ENCODE results near the gene ALLC.

Gene ALLC

DNA sequence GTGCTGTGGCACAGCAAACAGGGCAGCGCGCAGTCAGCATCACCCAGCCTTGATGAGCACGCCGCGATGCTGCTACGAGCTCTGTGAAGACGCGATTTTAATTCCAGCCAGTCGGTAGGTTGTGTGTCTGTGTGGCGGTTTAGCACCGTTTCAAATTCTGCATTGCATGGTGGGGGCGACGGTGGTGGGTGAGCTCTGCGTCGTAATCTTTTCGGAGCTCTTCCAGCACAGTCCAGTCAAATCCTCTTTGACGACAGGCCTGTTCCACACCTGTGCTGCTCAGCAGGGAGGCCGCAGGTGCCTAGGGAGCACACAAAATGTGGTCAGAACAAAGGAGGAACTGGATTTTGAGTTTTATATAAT lies 8.6 kb downstream of the ALLC start:
- Histone ChIP-seq H2AFZ (ENCODE audit: low read depth) (no peak overlapping the region), H3K4me3 (IDR thresholded peaks at IDR 0.05; ENCODE audit: insufficient read depth, low read depth, low read length) (no peak overlapping the region), H3K79me2 (ENCODE audit: insufficient read depth, low read depth) (no peaks in the 10 kb centered on the region), H3K27ac (no peak overlapping the region), H3K4me1 (ENCODE audit: low read depth, poor library complexity, severe bottlenecking) (no peaks in the 10 kb centered on the region), H3K9ac (no peak overlapping the region), H3K4me2 (no peak overlapping the region), H3K36me3 (ENCODE audit: insufficient read depth) (no peaks in the 10 kb centered on the region), H4K20me1 (ENCODE audit: insufficient read depth) (no peaks in the 10 kb centered on the region), H3K27me3 (ENCODE audit: insufficient read depth, low read depth) (no peaks in the 10 kb centered on the region)
- TF ChIP-seq CTCF (conservative IDR thresholded peaks at IDR 0.05; ENCODE audit: low read depth, low read length), result no peak

GRCh38 chr2:3667151-3667631 lies 9.2 kb downstream of the ALLC start:
- no peaks in the 10 kb centered on the region for H3K36me3 ChIP-seq (ENCODE audit: insufficient read depth)
- H2AFZ ChIP-seq (ENCODE audit: low read depth), result no peak overlapping the region
- TF ChIP-seq CTCF (conservative IDR thresholded peaks at IDR 0.05; ENCODE audit: low read depth, low read length), result no peak
- H3K4me1 ChIP-seq (ENCODE audit: low read depth, poor library complexity, severe bottlenecking), result no peaks in the 10 kb centered on the region
- no peak overlapping the region for H3K9ac ChIP-seq
- H3K79me2 ChIP-seq (ENCODE audit: insufficient read depth, low read depth), result no peaks in the 10 kb centered on the region
- H3K4me2 ChIP-seq, result no peak overlapping the region
- H3K27ac ChIP-seq, result no peak overlapping the region
- H3K27me3 ChIP-seq (ENCODE audit: insufficient read depth, low read depth), result no peaks in the 10 kb centered on the region
- no peaks in the 10 kb centered on the region for H4K20me1 ChIP-seq (ENCODE audit: insufficient read depth)
- no peak overlapping the region for H3K4me3 ChIP-seq (IDR thresholded peaks at IDR 0.05; ENCODE audit: insufficient read depth, low read depth, low read length)

- H2AFZ ChIP-seq (ENCODE audit: low read depth), result no peak overlapping the region
- H3K4me1 ChIP-seq (ENCODE audit: low read depth, poor library complexity, severe bottlenecking), result no peaks in the 10 kb centered on the region
- H3K4me2 ChIP-seq, result no peak overlapping the region
- H3K9ac ChIP-seq, result no peak overlapping the region
- no peak overlapping the region for H3K27ac ChIP-seq
- no peaks in the 10 kb centered on the region for H3K27me3 ChIP-seq (ENCODE audit: insufficient read depth, low read depth)
- H4K20me1 ChIP-seq (ENCODE audit: insufficient read depth), result no peaks in the 10 kb centered on the region
- no peaks in the 10 kb centered on the region for H3K36me3 ChIP-seq (ENCODE audit: insufficient read depth)
- H3K79me2 ChIP-seq (ENCODE audit: insufficient read depth, low read depth), result no peaks in the 10 kb centered on the region
- no peak for TF ChIP-seq CTCF (conservative IDR thresholded peaks at IDR 0.05; ENCODE audit: low read depth, low read length)
- no peak overlapping the region for H3K4me3 ChIP-seq (IDR thresholded peaks at IDR 0.05; ENCODE audit: insufficient read depth, low read depth, low read length)
These were observed 11.7 kb downstream of the ALLC start for GRCh38 chr2:3669656-3670055.

DNA sequence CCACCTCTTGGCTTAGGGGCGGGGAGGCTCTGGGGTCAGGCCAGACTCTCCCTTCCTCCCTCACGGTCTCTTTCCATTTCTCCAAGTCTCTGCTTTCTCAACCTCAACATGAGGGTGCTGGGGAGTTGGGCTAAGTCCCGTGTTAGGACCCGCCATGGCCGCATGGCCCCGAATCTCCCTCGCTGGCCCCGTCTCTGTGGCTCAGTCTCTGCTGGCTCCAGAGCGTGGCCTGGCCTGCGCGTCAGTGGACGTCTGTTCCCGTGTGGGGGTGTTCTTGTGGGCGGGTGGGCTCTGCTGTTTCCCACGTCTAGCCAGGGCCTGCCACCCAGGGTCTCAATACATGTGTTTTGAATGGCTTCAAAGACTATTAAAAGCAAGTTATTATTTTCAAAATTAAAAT lies 12.4 kb downstream of the ALLC start:
- Histone ChIP-seq H3K27ac (no peak overlapping the region), H3K27me3 (ENCODE audit: insufficient read depth, low read depth) (no peaks in the 10 kb centered on the region), H3K4me2 (no peak overlapping the region), H4K20me1 (ENCODE audit: insufficient read depth) (no peaks in the 10 kb centered on the region), H3K79me2 (ENCODE audit: insufficient read depth, low read depth) (no peaks in the 10 kb centered on the region), H2AFZ (ENCODE audit: low read depth) (no peak overlapping the region), H3K4me3 (IDR thresholded peaks at IDR 0.05; ENCODE audit: insufficient read depth, low read depth, low read length) (no peak overlapping the region), H3K4me1 (ENCODE audit: low read depth, poor library complexity, severe bottlenecking) (no peaks in the 10 kb centered on the region), H3K36me3 (ENCODE audit: insufficient read depth) (no peaks in the 10 kb centered on the region), H3K9ac (no peak overlapping the region)
- TF ChIP-seq CTCF (conservative IDR thresholded peaks at IDR 0.05; ENCODE audit: low read depth, low read length), result no peak

Data from KMS-11 (cell line).